NCI-H1048 (cell line): ENCODE measurements around the gene NHS.

ENCODE experiments used
- DNase-seq: peaks from one replicate; lab custom pipeline; 2025; lab: John Stamatoyannopoulos, UW

Gene NHS

DNA sequence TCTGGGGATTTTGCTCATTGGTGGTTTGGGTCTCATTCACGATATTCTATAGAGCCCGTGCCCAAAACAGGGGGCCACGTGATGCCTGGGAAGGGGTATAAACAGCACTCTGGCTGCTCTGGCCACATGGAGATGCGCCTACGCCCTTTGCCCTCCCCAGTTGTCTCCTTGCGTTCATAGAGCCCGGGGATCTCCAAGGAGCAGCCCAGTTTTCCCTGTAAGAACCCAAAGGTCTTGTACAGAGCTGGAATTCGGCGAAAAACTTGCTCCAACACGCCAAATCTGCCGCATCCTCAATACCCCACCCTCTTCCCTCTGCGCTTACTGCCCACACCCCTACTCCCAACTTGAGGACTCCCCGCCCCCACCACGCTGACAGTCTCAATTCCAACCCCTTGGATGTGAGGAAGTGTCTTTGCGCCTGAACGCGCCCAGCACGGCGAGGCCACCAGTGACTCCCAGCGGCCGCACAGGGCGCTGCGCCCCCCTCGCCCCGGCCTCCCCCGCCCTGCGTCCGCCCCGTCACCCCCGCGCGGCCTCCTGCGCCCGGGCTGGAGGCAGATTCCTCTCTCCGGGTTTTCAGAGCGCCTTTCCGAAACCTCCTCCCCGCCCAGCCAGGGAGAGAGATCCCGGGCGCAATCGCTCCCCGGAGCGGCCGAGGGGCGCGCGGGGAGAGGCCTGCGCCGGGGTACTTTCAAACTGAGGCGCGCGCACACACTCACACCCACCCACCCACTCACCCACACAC is at the start of gene NHS:
Gene NHS, plus strand, starts transcription at position 582 of the 748 bp plus-strand sequence. CDS start 558 bp downstream, outside the sequence.
- DNase-seq = peak; percentile 16

DNA sequence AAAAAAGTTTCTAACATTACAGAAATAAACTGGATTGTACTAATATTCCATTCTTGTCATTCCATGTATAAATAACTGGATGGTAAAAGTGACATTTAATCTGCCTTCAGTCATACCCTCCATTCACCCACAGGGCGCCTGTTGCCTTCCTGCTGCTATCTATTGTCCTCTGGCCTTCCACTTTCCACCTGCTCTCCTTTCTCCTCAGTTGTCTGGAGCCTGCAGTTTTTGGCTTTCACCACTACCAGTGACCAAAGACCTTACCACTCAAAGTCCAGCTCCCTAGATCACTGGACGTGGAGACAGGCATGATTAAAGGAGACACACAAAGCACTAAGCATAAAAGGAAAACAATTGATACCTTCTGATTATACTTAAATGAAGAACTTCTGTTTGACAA is 46.2 kb upstream of the NHS start:
- no peak for DNase-seq

DNA sequence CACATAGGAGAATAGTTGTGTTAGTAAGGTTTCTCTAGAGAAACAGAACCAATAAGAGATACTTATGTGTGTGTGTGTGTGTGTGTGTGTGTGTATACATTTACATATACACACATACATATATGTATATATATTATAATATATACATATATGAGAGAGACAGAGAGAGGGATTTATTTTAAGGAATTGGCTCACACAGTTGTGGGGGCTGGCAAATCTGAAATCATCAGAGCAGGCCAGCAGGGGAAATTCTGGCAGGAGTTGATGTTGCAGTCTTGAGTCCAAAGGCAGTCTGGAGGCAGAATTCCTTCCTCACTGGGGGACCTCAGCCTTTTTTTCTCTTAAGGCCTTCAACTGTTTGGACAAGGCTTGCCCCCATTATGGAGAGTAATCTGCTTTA is 38.6 kb upstream of the NHS start:
- no peak for DNase-seq

DNA sequence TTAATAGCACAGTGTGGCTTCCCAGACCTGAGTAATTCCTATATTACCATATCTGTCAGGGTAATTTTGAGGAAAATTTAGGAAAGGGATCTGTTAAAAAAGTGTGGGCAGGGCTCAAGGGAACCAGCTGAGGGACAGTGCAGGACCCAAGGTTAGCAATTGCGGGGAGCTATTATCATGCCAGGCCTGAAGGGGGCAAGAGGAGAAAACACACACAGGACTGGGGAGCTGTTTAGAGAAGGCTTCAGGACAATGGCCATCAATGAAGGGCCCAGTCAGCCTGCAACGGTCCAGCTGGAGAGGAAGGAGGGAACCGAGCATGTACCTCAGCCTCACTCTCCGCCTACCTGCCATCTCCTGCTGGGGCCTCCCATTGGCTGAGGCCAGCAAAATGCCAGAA is 19.0 kb upstream of the NHS start:
- DNase-seq = no peak

DNA sequence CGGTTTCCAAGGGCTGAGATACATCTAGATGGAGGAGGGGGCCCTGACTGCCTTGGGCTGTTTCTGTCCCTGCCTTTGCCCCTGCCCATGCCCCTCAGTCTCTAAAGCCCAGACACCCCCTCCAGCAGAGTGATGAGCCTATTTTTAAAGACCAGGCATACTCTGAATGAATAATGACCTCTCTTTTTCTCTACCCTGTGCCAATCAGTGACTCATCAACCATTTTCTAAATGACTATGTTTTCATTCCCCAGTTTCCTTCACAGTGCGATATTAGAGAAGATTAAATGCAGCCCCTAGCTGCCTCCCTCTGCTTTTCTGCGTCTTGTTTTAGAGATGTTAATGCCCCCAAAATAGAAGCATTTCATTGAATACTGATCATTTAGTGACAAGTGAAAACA is 15.5 kb upstream of the NHS start:
- DNase-seq = no peak

DNA sequence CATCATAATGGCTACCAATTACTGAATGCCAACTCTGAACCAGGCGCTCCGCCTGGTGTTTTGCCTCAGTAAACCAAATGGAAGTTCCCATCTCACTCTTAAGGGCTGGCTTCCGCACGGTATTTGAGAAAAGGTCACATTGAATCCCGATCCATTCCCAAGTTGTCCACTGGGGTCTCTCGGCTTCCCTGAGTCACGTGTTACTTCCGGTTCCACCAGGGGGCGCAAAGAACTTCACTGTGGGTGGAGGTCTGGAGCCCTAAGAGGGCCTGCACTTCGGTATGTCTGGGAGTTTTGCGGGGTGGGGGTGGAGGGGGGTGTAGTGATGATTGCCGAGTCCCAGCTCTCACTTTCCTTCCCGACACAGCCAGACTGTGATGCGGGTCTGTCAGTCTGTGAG is 13.4 kb upstream of the NHS start:
- DNase-seq = no peak

DNA sequence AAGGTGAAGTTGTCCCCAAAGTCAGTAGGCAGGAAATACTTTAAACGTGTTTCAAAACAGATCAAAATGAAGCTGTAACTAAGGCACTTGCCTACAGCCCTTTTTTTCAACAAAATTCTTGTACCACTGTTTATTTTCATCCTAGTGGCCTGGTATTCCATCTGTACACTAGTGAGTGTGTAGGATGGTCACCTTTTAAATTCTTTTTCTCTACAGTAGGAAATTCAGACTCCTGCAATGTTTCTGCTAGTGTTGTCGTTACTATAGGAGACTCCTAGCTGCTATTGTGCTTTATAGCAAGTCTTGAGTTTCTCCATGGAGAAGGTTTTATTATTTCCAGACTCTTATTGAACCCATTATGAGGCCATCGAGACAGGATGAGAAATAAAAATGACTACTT is 7.0 kb upstream of the NHS start:
- DNase-seq = no peak

DNA sequence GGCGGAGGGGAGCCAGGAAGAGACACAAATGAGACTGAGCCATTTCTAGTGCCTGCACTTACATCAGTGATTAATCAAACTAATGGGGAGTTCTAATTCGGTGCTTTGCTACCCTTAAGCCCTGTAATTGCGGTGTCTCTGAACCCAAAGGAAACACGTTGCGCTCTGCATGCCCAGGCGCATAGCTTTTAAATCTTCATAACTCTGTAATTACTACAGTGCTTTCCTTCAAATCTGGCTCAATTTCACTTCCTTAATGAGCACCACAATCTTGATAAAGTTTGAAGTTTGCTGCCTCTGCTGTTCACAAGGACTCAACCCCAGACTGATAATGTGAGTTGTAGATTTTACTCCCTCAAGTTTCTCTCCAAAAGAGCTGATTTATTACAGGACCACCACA is 5.7 kb upstream of the NHS start:
- no peak for DNase-seq

DNA sequence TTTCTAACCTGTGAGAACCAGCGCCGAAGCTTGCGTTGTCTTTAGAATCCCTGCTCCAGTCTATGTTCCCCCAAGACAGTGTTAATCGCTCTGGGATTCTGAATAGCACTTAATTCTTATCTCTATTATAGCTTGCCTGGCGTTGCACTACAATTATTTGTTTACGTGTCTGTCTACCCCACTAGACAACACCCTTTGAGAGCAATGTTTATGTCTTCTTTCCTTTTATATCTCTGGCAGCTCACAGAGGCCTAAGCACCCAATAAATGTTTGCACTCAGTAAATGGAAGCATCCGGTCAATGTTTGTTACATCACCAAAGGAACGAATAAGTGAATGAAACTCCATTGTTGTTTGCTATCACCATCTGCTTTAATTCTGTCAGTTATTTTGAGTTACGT is 4.8 kb upstream of the NHS start:
- DNase-seq = no peak

GRCh38 chrX:17372052-17372451 is 2.9 kb upstream of the NHS start:
- DNase-seq = no peak

- DNase-seq = no peak
Observed at GRCh38 chrX:17373337-17373736, 1.7 kb upstream of the NHS start.

DNA sequence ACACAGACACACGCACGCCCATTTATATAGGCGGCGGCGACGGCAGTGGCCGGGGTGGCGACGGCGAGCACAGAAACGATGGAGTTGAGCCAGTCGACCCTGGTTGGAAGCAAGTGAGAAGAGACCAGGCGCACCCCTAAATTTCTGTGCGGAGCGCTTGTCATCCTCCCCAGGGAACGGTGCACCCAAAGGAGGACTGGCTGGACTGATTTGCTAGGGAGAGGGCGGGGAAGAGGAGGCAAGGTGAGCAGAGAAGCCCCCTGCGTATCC is 302 bp downstream of the NHS start:
- no peak for DNase-seq

DNA sequence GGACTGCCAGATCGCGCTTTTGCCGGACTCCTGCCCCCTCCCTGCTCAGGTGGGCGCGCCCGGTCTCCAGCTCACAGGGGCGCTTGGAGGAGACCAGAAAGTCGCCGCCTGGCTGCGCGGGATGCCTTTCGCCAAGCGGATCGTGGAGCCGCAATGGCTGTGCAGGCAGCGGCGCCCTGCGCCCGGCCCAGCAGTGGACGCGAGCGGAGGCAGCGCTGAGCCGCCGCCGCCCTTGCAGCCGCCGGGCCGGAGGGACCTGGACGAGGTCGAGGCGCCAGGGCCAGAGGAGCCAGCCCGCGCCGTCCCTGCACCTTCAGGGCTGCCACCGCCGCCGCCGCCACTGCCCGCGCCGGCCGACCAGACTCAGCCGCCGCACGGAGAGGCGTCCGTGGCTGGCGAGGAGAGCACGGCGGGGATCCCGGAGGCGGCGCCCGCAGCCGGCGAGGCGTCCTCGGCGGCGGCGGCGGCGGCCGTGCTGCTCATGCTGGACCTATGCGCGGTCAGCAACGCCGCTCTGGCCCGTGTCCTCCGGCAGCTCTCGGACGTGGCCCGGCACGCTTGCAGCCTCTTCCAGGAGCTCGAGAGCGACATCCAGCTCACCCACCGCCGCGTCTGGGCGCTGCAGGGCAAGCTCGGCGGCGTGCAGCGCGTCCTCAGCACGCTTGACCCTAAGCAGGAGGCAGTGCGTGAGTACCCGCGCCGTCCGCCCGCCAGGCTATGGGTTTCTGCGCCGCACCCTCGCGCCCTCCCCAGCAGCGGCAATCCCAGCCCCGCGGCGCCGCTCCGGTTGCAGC is 834 bp downstream of the NHS start:
- DNase-seq = no peak

GRCh38 chrX:17376431-17377077 is 1.6 kb downstream of the NHS start:
- DNase-seq = no peak

- no peak for DNase-seq
Observed at GRCh38 chrX:17377091-17377717, 2.2 kb downstream of the NHS start.

GRCh38 chrX:17377795-17378194 is 2.8 kb downstream of the NHS start:
- DNase-seq = no peak

GRCh38 chrX:17380221-17380620 is 5.2 kb downstream of the NHS start:
- DNase-seq = no peak

GRCh38 chrX:17390419-17390850 is 15.4 kb downstream of the NHS start:
- no peak for DNase-seq

DNA sequence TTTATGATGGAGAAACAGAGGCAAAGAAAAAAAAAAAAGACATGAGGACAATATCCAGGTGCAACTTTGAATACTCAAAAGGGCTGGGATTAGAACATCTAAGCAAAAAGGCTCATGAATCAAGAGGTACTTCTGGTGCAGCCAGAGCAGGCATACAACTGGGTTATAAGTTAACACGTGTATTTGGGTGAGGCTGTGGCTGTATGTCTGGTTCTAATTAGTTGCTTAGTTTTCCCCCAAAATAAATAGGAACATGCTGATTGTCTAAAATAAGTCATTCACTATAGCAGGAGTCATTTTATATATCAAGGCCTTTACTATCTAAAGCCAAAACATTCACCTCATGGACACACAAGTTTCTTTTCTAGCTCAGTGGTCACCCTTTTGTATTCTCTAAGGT is 20.2 kb downstream of the NHS start:
- no peak for DNase-seq

DNA sequence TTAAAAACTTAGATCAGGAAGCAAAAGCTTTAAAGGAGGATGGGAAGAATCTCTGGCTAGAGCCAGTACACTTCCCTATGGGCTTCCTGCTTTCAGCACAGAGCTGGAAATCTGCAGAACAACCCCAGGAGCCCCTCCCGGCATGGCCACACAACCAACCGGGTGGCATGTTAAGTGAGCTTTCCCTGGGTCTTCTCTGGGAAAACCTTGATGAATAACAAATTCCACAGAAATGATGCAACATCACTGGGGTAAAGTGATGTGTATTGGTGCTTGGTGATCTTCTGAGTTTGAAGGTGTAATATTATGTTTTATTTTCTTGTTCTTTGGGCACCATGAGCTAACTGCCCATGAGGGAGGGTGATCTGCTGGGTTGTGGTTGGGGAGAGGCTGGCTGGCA is 22.1 kb downstream of the NHS start:
- no peak for DNase-seq

- no peak for DNase-seq
Observed at GRCh38 chrX:17403189-17403691, 28.2 kb downstream of the NHS start.

- DNase-seq = no peak
Observed at GRCh38 chrX:17403972-17404371, 29.0 kb downstream of the NHS start.
